NCI-H2081 treated with DMSO at 0.1 percent for 48 hours (cell line): ENCODE measurements around the gene HS3ST4.

Experiments
- DNase-seq: peaks from one replicate; lab custom pipeline; 2025; lab: John Stamatoyannopoulos, UW

Gene HS3ST4

DNA sequence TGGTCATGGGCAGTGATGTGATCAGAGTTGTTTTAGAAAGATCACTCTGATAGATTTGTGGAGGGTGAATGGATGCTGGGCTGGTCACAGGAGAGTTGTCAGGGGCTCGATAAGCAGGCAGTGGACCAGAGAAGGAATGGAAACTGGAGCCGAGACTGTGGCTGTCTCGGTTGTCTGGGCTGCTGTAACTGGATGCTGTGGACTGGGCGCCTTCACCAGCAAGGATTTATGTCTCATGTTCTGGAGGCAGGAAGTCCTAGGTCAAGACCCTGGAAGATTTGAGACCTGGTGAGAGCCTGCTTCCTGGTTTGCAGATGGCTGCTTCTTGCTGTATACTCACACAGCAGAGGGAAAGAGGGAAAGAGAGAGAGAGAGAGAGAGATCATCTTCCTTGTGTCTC, 203.6 kb downstream of the HS3ST4 start:
- DNase-seq, result no peak

DNA sequence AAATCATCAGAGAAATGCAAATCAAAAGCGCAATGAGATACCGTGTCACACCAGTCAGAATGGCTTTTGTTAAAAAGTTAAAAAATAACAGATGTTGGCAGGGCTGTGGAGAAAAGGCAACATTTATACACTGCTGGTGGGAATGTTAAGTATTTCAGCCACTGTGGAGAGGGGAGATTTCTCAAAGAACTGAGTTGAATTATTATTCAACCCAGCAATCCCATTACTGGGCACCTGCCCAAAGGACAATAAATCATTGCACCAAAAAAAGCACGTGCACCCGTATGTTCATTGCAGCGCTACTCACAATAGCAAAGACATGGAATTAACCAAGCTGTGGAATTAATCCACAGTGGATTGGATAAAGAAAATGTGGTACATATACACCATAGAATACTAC, 204.7 kb downstream of the HS3ST4 start:
- no peak for DNase-seq

DNA sequence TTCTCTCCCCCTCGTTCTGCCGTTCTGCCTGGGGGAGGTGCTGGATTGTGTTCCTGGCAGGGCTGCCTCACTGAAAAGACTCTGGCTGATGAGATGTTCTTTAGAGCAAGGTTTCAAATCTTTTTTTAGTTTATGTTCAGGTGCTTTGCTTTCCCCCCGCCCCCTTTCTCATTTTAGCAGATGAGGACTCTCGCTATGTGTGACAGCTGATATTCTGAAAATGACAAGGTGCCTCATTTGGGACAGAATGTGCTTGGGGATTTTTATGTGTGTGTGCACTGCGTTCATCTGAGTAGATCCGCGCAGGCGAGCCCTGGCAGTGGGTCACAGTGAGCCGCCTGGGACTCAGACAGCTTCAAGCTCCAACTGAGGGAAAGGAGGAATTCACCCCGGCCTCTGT, 205.9 kb downstream of the HS3ST4 start:
- DNase-seq, result no peak

DNA sequence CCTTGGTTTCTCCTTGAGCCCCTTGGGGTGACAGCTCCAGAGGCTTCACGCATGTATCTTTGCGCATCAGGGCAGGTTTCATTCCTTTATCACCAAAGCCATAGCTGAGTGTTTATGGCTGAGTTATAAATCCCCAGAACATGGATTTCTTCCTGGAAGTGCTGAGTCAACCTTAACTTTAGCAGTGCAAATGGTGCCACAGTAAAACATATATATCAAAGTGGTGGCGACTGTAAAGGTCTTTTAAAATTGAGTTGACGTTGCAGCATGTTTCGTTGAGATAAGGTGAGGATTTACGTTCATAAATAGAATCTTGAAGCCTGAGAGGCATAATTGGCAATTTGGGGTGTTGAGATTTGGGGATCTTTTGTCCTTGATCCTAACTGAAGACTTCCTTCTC, 214.1 kb downstream of the HS3ST4 start:
- DNase-seq, result no peak

DNA sequence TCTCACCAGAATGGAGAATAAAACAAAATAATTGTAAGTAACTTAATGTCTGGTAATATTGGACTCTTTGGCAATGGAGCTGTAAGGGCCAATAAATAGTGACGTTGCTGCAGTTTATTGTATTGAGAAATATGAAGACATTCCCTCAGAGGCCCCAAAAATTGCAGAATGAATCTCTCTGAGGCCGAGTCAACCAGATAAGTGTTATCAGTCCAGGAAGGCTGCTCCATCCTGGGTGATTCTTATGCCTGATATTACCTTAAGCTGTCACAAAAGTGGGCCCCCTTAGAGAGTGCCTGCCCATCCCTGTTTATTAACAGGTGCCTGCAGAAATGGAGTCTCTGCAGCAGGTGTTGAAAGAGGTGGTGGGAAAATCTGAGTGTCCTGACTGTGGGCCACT, 219.2 kb downstream of the HS3ST4 start:
- DNase-seq, result no peak

DNA sequence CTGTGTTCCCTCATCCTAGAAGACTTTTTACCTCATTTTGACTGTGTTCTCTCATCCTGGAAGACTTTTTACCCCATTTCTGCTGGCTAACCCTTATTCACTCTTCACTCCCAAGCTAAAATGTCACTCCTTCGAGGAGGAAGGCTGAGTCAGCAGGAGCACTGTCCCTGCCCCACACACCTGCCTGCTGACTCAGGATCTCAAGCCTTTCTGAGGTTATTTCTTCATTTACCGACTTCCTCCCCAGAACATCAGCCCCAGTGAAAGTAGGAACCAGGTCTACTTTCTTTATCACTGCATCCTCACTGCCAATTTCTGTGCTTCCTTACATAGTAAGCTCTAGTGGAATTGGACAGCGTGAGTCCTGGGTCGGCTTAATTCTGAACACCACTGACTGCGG, 220.6 kb downstream of the HS3ST4 start:
- no peak for DNase-seq

DNA sequence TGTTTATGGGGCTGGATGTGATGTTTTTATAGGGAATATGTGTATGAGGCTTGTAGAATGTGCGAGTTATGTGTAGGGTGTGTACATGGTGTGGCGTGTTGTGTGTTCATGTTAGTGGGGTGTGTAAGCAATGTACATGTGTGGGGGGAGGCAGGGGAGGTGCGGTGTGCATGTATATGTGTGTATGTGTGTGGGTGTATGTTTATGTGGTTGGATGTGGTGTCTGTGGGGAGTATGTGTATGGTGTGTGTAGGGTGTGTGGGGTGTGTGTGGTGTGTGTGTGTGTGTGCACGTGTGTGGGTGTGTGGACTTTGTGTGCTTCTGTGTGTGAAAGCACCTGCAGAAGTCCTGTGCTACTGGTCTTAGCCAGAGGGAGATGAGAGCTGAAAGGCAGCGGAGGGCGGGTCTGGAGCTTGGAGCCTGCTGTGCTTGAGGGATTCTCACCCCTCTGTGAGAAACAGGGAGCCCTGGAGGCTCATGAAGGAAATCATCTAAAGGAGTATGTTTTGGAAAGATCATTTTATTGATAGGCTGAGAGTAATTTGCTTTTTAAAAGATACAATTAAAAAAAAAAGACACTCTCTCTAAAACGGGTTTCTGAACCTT, 222.7 kb downstream of the HS3ST4 start:
- DNase-seq, result no peak

DNA sequence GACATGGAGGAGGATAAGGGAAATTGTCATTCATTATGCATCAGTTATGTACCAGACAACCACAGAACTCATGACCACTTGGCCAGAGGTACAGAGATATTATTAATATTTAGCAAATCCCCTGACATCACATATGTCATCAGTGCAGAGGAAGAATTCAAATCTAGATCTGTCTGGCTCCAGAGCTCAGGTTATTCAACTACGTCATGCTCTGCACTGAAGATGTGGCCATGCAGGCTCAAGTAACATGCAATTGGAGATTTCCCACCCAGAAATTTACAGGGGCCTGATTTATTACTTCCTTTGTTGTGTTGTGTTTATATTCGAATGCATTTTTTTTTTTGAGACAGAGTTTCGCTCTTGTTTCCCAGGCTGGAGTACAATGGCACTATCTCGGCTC, 224.3 kb downstream of the HS3ST4 start:
- DNase-seq, result no peak

DNA sequence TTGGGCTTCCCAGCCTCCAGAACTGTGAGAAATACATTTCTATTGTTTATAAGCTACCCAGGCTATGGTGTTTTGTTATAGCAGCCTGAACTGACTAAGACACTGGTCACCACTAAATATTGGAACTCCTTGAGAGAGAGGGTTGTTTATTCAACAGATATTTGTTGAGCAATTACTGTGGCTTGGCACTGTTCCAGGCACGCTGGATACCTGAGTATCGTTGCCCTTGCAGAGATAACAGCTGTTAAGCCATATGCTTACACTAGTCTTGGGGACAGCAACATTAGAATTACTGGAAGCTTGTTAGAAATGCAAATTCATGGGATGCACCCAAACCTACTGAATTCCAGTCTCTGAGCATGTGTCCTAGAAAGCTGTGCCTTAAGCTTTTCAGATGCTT, 230.7 kb downstream of the HS3ST4 start:
- no peak for DNase-seq

DNA sequence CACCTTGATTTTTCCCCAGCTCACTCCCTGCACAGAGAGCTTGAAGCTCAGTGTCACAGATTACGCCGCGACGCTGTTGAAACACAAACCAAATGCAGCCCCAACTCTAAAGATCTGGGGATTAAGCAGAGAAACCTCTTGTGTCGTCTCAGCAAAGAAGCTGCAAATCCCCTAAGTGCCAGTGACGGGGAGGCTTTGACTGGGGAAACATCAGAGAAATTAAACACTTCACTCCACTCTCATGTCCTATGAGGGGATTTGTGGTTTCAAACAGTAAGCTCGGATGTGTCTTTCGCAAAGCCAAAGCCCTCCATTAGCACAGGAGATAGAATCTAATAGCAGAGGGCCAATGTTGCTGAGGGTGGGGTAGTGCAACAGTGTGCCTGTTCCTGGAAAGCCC, 233.7 kb downstream of the HS3ST4 start:
- no peak for DNase-seq

DNA sequence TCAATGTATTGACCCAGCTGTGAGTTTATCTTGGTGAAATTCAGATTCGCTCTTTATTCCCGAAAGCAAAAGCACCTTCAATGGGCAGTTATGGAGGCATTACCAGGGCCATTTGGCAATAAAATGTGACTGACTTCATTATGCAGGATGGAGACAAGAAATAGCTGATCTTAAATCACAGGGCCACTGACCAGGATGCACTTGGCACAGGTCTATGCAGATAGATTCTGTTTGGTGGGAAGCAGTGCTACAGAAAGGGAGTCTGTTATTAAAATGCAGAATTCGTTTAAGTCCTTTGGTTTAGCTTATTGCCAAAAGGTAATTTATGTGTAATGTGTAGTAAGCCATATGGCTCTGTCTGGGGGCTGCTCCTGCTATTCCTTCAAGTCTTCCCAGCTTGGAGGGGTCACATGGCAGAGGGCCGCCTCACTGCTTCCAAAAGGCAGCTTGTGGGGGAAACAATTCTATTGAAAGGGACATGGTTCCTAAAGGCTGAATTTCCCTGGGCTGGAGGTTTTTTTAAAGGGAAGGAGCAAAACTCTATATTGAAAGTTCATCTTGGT, 239.8 kb downstream of the HS3ST4 start:
- no peak for DNase-seq

DNA sequence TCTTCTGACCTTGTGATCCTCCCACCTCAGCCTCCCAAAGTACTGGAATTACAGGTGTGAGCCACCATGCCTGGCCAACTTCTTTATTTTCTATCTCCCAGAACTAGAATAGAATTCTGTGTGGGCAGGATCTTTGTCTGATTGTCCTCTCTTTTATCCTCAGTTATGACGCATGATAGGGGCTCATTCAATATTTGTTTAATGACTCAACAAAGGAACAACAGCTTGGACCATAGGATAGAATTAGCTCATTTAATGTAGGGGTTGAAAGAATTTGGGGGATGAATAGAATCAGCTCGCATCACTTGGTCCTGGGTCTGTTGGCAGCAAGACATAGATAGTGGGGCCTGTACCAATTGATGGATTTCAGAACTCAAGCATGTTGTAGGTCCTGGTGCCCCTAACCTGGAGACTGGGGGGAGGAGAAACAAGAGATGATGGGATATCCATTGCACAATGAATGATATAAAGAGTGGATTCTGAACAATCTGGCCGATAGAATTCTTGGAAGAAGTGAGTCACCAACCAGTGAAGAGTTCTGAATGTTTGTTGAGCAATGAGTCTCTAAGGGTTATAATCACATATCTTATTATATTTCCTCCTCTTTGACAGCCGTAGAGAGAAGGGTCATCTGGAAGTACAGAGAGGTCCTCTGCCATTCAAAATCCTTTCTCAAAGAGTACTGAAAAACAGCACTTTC, 250.2 kb downstream of the HS3ST4 start:
- DNase-seq, result no peak

DNA sequence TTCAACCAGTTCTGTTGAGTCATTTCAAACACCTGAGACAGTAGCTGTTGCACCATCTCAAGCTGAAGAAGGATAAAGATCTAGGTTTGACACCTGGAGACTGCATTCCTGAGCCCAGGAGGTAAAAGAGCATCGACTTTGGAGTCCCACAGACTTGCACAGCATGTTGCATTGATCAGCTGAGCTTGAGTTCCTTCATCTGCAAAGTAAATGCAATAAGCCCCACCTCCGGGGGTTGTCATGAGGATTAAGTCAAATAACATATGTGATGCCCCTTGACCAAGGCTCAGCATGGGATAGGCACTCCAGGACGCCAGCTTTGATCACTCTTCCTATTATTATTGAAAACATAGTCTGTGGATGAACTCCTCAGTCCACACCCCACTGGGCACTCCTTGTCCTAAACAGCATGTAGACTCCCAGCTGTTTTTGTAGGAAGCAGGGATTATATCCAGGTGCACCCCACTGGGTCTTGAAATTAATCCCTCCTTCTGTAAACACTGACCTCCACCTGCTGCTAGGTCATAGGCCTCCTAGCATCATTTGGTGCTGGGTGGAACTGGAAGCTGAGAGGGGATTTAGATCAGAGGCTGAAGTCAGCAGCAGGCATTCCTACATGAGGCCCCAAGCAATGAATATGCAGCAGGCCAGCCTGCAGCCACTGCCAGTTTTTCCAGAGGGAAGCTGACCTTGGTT, 259.0 kb downstream of the HS3ST4 start:
- DNase-seq, result no peak

DNA sequence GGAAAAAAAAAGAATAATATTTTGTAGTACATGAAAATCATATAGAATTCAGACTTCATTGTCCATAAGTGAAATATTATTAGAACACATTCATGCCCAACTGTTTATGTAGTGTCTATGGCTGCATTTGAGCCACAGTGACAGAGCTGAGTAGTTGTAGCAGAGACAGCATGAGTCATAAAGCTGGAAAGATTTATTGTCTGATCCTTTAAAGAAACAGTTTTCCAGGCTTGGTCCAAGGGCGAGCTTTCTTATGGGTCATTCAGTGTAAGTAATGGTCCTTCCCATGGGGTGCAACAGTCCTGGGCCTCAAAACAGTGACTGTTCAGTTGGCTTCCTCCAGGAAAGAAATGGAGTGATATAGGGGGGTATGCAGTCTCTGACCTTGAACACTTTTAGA, 260.2 kb downstream of the HS3ST4 start:
- no peak for DNase-seq

DNA sequence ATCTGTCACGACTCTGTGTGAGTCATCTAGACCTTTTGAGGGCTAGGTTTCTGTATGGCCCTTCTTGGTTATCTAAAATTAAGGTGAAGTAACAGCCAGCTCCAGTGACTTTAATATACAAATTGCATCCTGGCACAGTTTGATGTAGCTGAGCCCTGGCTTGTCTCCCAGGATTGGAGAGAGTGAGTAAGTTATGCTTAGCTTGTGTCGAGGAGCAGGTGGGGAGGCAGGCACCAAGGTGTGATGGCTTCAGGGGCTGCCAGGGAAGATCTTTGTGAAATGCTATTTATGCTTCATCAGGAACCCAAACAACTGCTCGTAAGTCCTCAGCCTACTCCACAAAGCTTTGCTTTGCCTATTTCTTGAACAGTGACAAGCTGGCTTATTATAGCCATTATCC, 261.2 kb downstream of the HS3ST4 start:
- no peak for DNase-seq

DNA sequence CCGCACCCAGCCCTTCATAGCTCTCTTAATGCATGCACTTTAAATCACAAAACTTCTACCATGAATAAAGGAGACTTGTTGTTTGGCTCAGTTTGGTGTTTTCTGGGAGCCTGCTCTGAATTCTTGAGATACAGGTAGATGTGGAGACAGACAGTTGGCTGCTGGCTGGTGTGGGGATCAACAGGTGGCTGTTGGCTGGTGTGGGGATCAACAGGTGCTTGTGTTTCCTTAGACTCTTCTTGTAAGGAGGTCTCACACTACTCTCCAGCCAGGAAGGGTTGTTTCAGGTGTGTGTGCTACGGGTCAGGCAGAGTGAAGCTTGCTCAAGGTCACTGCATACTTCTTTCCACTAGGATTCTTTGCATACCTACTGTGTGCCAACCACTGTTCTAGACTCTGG, 265.9 kb downstream of the HS3ST4 start:
- DNase-seq, result no peak

DNA sequence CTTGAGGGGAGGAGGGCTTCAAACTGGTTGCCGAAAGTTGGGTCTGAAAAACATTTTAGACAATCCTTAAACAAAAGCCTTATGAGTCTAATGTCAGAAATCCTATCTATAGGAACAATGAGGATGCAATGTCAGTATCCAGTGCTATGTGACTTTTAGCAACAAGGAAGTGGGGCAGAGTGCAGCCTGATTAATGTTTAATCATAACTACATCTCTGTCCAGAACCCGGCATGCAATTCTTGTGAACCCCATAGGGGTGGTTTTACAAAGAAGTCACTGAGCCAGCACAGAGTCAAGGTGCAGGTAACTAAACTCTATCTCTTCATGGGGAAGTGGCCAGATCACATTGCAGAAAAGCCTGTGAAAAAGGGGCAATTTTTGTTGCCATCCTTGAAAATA, 267.5 kb downstream of the HS3ST4 start:
- no peak for DNase-seq

DNA sequence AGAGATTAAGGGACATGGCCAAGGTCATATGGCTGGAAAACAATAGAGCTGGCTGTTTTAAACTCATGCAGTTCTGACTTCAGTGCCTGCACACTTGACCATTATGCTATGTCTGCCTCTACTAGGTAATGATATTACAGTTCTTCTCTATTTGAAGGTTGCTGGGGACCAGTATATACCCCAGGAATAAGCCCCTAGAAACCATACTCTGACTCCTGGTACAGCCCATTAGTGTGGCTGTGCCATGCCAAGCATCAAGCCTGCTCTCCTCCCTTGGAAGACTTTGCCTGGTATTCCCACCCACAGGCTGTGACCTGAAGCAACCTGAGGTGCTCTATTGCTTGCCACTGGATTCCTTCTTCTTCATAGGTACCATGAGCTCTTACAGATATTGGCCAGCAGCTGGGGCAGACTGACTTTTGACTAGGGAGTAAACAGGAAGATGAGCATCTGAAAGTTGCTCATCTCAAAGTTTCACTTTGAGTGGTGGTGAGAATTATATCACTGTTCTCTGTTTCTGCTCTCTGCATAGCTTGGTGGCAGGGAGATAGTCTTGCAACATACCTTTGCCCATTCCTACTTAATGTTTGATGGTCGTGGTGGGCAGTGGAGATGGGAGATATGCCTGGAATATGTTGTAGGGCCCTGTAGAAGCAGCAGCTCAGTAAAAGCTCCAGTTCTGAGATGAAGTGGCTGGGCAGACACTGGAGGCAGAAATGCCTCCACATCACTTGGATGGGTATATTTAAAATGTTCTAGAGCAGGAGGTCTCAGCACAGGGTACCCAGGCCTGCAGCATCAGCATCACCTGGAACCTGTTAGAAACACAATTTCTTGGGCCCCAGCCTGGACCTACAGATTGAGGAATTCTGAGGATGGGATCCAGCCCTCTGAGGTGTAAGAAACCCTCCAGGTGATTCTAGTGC, 274.7 kb downstream of the HS3ST4 start:
- DNase-seq, result no peak

DNA sequence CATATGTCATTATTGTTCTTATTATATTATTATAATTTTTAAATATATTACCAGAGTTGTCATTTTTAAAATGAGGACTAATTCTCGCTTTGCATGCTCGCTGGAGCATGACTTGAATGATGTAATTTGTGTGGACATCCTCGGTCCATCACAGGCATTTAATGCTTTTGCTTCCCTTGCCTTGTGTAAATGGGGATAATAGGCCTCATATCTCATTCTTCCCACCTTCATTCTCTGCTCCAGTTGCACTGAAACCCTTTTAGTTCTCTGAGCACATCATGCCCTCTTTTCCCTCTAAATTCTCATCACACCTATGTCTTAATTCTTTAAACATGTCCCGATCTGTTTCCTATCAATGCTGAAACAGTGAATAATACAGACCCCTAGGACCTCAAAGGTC, 285.4 kb downstream of the HS3ST4 start:
- no peak for DNase-seq

DNA sequence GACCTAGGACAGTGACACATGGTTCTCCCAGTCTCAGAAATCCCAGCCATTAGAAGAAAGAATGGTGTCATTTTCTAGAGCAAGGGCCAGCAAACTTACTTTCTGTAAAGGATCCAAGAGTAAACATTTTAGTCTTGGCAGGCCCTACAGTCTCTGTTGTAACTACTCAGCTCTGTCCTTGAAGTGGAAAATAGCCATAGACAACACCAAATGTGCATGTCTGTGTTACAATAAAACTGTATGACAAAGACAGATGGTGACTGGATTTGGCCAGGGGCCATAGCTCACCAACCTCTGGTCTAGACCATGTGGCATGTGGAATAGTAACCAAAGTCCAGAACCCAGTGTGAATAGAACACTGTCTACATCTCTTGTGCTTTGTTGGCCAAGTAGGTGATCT, 286.5 kb downstream of the HS3ST4 start:
- no peak for DNase-seq

DNA sequence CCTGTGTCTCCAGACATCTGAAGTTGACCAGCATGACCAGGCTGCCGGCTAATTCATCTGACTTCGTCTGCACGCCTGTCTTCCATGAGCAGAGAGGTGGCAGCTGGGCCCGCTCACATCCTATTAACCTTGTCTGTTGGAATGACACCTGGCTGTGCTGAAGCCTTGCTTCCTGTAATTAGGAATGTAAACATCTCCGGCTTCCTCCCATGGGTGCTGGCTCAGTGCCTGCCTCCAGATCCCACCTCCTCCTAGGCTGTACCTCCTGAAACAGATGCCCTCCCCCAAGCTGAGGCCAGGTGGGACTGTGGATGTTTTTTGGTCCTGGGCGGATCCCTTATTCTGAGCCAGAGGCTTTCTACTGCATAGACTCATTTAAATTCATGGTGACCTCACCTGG, 296.3 kb downstream of the HS3ST4 start:
- DNase-seq, result no peak

DNA sequence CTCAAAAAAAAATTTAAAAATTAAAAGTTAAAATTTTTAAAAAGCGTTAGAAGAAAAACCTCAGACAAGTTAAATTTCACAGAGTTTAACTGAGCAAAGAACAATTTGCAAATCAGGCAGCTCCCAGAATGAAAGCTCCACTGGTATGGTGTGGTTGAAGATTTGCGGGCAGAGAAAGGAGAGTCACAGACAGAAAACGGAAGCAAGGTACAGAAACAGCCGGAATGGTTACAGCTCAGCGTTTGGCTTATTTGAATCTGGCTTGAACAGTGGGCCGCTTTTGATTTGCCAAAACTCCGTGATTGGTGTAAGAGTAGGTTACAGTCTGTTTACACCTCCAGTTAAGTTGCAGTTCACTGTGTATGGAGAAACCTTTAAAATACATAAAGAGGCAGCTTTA, 297.1 kb downstream of the HS3ST4 start:
- no peak for DNase-seq
